ENCODE results near the gene JPT2.
"Not testable (repeated sequence)": the region's sequence is repeated elsewhere in the genome, so short reads cannot be mapped to it uniquely, and the experiment has no call there.

JPT2 gene

DNA sequence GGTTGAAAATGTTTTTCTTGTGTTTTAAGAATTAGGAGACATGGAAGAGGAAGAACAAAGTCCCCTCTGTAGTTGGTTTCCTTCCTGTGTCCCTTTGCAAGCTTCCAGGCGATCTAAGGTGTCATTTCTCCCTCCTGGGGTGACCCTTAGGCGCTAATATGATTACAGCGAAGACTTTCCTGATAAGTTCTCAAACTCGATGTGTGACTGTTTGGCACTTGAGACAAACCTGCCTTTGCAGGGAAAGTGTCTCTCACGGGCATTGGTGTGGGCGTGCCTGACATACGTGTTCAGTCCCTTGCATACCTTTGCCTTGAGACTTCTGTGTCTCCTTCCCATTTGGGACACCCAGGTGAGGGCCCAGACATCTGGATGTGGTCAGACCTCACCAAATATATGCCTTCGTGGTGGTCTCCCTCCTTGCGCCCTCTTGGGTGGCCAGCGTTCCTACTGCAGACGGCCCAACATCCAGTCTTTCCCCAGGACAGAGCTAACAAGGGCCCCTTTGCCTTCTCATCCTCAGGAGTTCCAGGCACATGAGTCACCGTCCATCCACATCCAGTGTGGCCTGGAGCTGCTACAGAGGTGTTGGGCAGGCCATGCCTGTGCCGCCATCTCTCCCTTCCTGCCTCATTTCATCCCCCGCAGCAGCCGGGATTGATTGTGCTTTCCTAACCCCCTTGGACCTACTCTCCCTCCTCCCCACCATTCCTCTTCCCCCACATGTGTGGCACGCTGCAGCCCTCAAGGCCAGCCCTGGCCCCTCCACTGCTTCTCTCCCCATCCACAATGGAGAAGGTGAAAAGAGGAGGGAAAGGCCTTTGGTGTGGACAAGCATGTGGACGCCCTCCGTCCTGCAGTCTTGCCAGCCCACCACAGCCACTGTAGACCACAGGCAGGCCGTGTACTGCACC, 3.1 kb upstream of the JPT2 start:
- DNase-seq (ENCODE audit: low spot score), result no peak

DNA sequence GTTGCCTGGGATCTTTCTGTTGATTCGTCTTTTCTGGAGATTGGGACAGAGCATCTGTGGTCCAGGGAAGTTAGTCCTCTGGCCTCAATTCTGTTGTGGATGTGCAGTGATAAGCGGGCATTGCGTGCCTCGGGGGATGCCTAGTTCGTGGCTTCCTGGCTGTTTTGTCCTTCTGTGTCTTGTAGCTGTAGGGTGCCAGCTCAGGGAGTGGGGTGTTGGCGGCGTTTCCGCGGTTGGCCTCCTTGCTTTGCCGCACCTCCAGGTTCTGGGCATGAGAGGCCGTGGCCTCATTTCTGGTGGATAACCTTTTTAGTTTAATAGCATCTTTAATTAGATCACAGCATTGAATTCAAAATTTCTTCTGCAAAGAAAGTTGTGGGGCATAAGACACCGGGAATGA, 1.4 kb upstream of the JPT2 start:
- no peak for DNase-seq (ENCODE audit: low spot score)

DNA sequence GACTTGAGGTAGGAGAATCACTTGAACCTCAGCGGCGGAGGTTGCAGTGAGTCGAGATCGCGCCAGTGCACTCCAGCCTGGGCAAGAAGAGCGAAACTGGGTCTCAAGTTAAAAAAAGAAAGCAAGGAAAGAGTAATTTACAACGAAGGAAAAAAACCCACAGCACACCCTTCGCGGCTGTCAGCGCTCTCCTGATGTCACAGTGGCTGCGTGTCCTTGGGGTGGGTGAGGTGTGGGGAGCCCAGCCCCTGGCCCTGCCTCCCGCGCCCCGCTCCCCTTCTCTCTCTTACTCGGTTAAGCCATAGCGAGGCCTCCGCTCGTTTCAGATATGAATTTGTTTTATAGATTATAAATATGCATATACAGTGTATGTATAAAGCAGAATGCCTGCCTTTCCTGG, 740 bp upstream of the JPT2 start:
- no peak for DNase-seq (ENCODE audit: low spot score)

DNA sequence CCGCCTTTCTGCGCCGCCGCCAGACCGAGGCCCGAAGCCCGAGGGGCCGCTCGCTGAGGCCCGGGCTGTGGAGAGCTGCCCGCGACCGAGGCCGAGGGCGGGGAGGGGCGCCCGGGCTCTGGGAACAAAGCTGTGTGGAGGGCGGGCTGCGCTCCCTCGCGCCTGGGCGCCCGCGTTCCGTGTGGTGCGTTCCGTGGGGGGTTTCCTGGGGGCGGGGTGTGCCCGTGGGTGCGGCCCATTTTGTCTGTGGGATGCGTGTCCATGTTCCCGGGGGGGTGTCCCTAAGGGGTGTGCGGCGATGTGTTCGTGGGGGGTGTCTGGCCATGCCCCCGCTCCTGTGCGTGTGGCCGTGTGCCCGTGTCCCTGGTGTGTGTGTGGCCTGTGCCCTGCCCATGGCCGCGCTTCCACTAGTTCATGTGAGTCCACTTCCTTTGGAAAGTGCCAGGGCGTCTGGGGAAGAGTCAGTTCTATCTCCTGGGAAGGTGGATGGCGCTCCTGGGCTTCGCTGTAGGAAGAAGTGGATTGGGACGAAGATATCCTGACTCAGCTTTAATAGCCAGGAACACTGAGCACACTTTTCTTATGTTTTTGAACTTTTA, 520 bp downstream of the JPT2 start:
- DNase-seq (ENCODE audit: low spot score), result no peak

DNA sequence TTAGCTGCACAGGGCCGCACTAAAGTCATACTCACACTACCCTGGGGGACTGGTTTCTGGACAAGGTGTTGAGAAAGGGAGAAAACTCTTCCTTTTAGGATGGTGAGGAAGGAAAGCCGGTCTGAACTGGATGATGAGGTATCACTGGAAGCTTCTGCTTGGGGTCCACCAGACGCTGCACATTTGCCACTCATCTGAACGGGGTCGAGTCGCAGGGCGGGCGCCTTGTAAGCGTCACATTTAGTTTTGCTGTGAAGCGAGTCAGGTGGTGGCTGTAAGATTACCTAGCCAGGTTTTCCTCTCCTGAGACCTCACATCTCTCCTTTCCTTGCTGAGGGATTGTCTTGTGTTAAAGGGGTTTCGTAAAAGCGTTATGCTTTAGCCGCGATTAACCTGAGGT, 2.3 kb downstream of the JPT2 start:
- no peak for DNase-seq (ENCODE audit: low spot score)

DNA sequence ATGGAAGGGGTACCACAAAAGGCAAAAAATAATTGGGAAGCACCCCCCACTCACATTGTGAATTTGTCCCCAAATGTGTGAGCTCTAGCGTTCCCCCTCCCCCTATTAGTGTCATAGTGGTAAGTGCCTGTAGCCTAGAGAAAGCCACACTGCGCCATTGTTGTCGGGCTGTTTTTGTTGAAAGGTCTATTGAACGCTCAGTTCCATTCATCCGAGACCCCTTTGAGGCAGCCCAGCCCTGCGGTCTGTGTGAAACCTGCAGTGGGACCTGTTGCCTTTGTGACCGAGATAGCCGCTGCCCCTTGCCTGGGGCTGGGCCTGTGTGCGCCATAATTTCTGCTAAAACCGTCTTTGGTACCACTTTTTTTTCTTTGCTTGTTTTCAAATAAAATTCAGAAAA, 3.0 kb downstream of the JPT2 start:
- DNase-seq (ENCODE audit: low spot score), result no peak

DNA sequence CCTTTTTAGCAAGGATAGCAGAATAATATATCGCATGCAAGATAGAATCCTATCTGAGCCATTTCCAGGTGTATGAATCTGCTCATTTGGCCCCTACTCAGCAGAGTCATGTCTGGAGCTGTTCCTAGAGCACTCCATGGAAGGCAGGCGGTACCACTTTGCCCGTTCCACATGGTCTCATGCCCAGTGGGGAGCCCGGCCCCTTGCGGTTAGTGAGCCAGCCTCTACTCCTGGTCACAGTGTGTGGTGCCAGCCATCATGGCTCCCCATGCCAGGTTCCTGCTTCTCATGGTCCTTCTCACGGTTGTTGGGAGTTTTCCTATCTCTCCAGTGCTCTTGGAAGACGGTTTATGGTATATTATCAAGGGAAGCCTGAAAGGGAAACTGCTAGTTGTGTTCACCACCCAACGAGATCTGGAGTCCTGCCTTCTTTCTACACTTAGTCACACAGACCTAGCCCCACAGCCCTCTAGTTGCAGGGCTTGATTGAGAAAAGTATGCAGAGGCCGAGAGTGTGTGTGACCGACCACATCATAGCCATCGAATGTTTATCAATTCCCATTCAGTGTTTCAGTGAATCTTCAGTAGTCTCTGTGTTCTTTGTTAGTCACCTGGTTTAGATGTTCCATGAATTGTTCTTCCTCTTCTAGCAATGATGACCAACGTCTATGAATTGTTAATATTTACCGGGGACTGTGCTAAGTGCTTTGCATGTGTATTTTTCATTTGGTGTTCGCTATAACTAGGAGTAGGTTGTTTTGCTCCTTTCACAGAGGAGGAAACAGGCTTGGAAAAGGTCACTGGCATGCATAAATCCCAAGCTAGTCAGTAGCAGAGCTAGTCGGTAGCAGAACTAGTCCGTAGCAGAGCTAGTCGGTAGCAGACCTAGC, 9.6 kb downstream of the JPT2 start:
- no peak for DNase-seq (ENCODE audit: low spot score)

DNA sequence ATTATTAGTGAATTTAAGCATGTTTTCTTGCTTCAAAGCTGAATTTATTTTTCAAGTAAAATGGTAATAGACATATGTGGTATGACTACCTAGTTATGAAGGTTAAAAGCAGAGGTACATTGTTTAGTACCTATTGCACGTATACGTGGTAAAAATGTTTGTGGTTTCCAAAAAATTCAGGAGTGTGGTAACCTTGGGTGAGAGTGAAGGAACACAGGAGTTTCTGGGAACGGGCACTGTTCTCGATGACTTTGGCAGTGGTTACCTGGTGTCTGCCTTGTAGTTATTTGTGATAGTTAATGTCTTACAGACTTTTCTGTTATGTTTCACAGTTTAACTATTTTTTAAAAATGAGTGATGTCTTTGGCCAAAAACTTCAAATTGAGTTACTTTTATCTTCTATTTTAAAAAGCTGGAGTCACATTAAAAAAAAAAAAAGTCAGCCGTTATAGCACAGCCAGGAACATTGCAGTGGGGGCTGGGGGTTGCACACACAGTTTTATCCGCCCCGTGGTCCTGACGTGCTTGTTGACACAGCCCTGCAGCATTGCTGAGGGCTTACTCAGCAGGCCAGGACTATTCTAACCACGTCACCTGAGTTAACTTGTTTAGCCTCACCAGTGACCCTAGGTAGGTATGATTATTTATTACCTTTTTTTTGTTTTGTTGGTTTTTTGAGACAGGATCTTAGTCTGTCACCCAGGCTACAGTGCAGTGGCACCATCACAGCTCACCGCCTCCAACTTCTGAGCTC, 10.9 kb downstream of the JPT2 start:
- DNase-seq (ENCODE audit: low spot score), result no peak

DNA sequence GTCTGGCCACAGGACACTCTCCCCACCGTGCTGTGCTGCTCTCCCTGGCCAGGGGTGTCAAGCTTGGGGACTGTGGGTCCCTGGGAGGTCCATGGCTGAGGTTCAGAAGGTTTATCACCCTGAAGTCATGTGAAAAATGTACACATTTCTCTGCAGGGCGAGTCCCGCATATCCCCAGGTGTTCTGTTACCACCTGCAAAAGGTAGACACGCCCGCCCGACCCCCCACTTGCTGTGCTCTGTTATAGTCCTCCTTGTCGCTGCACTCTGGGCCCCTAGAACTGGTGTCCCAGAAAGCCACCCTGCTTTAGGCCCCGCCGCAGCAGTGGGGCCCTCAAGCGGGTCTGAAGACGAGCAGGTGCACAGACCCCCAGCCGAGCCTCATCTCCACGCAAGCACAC, 11.8 kb downstream of the JPT2 start:
- DNase-seq (ENCODE audit: low spot score), result no peak

DNA sequence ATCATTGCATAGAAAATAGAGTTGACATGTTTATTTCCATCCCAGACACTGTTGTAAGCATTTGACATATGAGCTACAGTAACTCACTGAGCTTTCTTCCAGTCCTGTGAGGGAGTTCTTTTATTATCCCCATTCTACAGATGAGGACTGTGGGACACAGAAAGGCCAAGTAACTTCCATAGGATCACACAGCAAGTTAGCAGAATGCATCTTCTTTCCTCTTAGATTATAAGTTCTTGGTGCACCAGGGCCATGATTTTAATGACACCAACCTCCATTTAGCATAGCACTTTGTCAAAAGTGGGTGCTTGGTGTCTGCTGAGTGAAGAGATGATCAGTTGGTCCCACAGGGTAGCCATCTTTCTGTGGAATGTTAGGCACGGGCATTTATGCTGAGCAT, 12.7 kb downstream of the JPT2 start:
- DNase-seq (ENCODE audit: low spot score), result no peak

DNA sequence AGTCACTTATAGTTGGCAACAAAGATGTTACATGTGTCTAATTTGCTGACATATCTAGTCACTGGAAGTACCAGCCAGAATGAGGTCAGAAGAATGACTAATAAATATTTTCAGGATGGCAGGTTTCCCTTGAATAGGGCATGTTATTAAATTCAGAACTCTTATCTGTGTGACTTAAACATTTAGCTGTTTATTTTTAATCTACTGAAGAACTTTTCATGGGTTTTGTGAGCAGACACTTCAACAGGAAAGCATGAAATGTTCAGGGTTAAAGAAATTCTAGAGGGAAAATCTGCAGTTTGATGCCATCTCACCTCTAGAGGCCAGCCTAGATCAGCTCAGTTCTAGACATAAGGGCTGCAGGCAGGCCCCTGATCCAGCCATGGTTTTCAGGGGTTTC, 13.2 kb downstream of the JPT2 start:
- DNase-seq (ENCODE audit: low spot score), result no peak

DNA sequence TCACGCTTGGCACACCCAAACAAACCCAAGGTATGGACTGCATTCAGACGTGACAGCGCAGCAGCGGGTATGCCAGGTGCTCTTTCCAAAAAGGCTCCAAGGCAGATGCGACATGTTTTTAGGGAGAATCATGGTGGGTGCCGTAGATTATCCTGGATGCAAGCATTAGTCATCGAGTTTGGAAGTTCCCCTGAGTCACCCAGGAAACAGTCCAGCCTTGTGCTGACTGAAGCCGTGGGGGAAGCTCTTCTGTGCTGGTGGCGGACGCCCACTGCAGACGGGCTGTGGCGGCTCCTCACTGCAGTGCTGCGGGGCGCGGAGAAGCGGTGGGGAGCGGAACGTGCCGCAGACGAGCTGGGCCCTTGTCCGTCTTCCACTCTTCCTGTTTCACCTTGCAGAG, 13.9 kb downstream of the JPT2 start:
- no peak for DNase-seq (ENCODE audit: low spot score)

DNA sequence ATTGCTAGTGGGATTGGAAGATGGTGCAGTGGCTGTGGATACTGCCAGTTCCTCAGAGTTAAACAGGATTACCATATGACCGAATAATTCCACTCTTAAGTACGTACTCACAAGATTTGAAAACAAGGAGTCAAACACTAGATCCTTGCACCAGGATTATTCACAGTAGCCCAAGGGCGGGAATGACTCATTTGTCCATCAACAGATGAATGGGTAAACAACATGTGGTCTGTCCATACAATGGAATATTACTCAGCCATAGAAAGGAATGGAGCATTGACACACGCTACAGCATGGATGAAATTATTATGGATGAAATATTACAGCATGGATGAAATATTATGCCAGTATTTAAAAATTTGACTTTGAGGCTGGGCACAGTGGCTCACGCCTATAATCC, 18.8 kb downstream of the JPT2 start:
- DNase-seq (ENCODE audit: low spot score), result no peak

DNA sequence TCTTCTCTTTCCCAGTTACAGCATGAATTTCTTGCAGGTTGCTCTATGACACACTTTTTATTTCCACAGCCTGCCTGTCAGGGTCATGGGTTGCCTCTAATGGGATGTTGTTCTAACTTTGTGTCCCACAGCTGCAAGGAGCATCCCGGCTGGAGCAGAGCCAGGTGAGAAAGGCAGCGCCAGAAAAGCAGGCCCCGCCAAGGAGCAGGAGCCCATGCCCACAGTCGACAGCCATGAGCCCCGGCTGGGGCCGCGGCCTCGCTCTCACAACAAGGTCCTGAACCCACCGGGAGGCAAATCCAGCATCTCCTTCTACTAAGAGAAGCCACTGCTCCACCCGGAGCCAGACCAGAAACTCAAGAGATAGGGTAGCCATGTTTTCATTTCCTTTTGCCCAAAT, 20.6 kb downstream of the JPT2 start:
- no peak for DNase-seq (ENCODE audit: low spot score)

DNA sequence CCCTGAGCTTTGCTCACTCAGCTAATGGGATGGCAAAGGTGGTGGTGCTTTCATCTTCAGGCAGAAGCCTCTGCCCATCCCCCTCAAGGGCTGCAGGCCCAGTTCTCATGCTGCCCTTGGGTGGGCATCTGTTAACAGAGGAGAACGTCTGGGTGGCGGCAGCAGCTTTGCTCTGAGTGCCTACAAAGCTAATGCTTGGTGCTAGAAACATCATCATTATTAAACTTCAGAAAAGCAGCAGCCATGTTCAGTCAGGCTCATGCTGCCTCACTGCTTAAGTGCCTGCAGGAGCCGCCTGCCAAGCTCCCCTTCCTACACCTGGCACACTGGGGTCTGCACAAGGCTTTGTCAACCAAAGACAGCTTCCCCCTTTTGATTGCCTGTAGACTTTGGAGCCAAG, 22.2 kb downstream of the JPT2 start:
- no peak for DNase-seq (ENCODE audit: low spot score)

DNA sequence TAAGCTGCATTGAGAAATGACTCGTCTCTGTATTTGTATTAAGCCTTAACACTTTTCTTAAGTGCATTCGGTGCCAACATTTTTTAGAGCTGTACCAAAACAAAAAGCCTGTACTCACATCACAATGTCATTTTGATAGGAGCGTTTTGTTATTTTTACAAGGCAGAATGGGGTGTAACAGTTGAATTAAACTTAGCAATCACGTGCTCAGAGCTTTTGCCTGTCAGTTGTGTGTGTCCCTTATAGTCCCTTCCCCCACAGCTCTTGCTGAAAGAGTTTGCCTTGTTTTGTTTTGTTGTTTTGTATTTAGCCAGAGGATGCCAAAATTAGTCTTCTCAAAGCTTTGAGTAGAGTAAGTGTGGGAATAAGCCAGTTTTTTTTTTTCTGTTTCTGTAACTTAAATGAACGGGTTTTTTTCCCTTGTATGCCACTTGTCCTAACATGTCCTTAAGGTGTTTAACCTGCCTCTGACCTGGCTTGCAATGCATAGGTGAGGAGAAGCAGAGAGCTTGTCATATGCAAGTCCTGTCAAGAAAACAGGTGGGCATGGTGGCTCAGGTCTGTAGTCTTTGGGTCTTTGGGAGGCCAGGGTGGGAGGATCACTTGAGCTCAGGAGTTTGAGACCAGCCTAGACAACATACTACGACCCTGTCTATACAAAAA, 23.3 kb downstream of the JPT2 start:
- no peak for DNase-seq (ENCODE audit: low spot score)

DNA sequence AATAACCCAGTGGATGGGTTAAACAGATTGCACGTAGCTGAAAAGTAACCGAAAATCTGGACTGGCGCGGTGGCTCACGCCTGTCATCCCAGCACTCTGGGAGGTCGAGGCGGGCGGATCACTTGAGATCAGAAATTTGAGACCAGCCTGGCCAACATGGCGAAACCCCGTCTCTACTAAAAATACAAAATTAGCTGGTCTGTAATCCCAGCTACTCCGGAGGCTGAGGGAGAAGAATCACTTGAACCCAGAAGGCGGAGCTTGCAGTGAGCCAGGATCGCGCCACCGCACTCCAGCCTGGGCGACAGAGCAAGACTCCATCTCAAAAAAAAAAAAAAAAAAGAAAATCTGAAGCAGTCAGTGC, 27.2 kb downstream of the JPT2 start:
- DNase-seq (ENCODE audit: low spot score), result not testable (repeated sequence)

DNA sequence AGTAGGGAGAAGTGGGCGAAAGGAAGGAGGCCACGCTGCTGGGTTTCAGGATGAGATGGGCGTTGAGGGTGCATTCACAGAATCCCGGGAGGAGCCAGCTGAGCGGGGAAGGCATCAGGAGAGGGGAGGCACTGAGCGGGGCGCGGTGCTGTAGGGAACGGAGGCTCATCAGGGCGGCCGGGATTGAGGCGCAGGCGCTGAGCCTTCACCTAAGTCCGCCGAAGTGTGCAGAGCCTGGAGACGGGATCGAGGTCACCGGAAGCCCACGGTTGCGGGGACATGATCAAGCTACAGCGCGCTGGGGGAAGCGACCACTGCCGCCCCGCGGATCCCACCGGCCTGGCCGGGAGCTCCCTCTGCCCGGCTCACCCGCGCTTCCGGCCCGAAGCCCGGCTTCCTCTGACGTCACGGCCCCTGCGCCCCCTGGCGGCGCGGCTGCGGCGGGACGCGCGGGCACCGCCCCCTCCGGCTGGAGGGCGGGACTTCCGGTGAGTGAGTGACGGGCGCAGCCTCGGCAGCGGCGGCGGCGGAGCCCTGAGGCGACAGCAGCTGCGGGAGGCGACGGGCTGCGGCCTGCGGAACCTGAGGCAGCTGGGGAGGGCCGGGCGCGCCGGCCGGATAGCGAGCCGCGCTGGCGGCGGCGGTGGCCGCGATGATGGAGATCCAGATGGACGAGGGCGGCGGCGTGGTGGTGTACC, 27.8 kb downstream of the JPT2 start, which contains the start of gene MAPK8IP3:
MAPK8IP3 (plus strand) TSS at position 508 of the 698 bp plus-strand sequence; CDS start at position 653, 145 bp downstream.
- peak; percentile 96 for DNase-seq (ENCODE audit: low spot score)

DNA sequence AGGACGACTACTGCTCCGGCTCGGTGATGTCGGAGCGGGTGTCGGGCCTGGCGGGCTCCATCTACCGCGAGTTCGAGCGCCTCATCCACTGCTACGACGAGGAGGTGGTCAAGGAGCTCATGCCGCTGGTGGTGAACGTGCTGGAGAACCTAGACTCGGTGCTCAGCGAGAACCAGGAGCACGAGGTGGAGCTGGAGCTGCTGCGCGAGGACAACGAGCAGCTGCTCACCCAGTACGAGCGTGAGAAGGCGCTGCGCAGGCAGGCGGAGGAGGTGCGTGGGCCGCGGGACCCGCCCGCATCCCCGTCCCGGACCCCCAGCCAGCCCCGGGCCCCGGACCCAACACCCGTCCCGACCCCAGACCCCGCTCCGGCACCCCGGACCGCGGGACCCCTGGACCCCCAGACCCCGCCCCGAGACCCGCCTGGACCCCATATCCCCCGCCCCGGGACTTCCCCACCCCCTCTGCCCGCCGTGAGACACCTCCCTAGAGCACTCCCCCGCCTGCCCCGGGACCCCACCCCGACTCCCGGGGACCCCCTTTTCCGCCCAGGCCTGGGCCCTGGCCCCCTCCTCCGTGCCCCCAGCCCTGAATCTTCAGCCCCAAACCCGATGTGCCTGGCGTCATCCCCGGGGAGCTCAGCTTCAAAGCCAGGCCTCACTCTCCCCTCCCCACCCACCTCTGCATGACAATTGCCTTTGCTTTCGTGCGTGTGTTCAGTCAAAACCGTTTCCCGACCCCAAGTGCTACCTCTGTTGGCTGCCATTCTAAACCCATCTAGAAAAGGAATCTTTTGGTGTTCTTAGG, 28.5 kb downstream of the JPT2 start:
- DNase-seq (ENCODE audit: low spot score), result peak; percentile 69
